HG03571 (cell line): ENCODE results near the gene AQP5.

ENCODE experiments used
- ATAC-seq: cut with Tn5 transposase; IDR thresholded peaks from one replicate; pipeline ENCODE4 v1.9.1; 2021; ENCODE audit not compliant: unreplicated experiment

AQP5 gene

DNA sequence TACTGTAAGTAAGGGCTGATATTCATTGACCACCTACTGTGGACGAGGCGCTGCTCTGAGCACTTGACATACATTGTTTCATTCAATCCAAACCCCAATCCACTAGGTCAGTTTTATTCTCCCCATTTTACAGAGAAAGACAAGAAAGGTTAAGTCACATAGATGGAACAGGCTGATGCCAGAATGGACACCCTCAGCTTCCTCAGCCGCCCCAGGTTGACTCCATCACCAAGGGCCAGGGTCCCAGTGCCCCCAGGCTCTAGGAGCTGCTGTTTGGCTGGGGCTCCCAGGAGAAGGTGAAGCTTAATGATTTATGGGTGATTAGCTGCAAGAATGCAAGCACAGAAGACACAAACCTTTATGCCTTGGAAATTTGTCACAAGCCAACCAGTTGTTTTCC lies 11.8 kb upstream of the AQP5 start:
- no peak for ATAC-seq

DNA sequence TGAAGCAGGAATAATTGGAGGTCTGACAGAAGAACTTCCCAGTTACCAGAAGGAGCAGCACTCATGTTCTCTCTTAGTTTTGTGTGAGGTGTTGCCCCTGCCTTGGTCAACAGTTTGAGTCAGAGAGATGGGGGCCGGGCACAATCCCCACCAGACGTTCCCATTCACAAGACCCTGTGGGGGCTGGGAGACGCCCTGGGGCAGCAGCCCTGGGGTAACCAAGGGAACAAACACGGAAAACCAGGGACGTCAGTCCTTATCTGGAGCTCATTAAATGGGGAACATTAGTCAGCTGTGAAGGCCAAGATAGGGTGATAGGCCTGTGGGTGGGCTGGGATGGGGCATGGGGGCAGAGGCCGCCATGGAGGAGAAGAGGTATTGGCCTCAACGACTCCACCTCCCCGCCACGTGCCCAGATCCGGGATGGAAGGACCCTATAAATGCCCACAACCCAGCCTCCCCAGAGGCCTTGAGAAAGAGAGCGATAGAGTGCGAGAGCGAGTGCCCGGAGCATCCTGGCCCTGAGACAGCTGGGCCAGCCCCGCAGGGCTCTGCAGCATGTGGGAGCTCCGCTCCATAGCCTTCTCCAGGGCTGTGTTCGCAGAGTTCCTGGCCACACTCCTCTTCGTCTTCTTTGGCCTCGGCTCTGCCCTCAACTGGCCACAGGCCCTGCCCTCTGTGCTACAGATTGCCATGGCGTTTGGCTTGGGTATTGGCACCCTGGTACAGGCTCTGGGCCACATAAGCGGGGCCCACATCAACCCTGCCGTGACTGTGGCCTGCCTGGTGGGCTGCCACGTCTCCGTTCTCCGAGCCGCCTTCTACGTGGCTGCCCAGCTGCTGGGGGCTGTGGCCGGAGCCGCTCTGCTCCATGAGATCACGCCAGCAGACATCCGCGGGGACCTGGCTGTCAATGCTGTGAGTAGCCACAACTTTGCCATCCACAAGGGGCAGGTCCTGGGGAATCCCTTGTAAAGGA lies 11.1 kb upstream of the AQP5 start, which contains the start of gene AQP2:
Gene AQP2, plus strand, starts transcription at position 465 of the 979 bp plus-strand sequence. Its CDS starts 94 bp downstream, at position 559.
- ATAC-seq: no peak

DNA sequence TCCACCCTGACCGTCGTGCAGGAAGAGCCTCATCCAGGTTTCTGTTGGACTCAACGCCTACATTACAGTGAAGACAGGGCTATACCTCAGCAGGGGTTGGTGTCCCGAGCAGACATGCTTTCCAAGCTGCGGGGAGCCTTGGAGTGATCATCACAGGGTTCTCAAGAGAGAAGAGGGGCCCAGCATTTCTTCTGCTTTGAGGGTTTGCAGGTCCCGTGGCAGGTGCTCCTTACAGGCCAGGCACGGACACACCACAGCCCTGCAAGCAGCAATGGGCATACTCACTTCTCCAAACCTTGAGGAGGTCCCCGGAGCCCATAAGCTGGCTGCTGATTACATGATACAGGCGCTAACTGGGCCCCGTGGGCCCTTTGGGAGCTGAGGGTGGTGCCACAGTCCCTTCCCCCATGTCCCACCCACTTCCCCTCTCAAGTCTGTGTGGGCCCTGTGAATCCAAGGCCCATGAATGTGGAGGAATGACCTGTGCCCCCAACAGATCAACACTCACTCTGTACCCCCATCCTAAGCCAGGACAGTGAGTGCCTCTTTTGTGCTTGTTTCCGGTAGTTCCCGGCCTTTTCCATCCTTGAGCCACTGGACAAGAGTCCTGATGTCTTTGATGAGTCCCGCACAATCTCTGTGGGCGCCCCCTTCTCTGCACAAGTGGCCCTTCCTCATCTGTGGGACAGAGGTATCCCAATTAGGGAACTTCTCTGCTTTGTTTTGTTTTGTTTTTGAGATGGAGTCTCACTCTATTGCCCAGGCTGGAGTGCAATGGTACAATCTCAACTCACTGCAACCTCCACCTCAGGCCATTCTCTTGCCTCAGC lies 10.0 kb upstream of the AQP5 start:
- no peak for ATAC-seq

DNA sequence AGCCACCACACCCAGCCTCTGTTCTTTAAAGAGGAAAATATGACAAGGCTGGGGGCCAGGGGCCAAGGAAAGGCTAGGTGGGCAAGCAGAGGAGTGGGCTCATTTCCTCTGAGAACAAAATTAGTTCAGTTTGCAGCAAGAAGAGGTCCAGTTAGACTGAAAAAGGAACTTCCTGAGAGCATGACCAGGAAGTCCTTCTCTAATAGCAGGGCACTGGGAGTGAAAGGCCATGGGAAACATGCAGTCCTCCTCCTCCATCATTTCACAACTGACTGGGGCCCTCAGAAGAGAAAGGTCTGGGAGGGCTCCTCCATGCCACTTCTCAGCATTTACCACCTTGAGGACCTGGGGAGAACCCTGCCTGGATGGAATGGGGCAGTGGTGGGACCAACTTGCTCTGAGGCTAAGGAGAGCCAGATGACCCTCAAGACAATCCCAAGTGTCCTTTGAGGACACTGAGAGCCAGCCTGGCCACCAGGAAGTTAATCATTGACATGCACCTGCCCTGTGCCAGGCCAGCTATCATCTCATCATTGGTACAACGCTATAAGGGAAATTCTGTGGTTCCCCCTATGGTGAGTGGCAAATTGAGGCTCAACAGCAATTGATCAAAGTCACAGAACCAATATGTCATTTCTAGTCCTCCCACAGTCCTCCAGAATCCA lies 9.1 kb upstream of the AQP5 start:
- ATAC-seq: no peak

DNA sequence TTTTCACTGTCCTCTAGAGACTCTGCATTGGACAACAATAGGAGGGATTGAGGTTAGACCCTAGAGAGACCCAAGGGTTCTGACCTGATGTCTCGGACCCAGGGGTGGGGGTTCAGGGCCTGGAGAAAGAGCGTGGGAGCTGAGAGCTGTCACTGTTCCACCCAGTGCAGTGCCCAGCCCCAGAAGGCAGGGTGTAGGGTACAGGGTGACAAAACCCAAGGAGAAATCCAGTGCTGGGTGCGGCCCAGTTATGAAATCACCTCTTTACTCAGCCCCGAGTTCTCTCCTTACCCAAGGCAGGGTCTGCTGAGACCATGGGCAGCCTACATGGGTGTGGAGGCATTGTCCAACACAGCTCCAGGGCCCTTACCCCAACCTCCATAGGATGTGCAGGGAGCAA lies 8.5 kb upstream of the AQP5 start:
- ATAC-seq: no peak

DNA sequence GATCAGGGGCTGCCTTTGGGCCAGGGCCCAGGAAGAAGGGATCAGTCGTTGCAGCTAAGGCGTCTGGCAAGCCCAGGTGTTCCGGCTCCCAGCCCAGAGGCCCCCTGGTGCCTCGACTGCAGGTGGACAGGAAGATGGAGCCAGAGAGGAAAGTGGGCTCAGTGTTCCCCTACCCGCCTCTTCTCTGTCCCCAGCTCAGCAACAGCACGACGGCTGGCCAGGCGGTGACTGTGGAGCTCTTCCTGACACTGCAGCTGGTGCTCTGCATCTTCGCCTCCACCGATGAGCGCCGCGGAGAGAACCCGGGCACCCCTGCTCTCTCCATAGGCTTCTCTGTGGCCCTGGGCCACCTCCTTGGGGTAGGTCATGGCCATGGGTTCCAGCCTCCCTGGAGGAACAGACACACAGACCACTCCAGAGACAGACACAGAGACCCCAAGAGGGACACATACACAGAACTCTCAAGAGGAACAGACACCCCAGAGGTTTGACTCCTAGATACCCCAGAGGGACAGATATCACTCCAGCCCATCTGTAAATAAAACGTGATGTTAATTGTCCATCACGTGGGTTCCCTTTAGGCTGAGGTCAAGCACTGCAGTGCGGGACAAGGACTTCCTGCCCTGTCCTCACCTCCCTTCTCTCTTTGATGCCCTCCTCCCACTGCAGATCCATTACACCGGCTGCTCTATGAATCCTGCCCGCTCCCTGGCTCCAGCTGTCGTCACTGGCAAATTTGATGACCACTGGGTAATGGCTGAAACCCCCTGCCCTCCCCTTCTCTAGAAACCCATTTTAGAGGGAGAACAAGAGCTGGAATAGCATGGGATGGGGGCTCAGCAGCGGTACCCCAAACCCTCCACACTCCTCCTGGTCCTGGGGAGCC lies 7.5 kb upstream of the AQP5 start:
- ATAC-seq: no peak

DNA sequence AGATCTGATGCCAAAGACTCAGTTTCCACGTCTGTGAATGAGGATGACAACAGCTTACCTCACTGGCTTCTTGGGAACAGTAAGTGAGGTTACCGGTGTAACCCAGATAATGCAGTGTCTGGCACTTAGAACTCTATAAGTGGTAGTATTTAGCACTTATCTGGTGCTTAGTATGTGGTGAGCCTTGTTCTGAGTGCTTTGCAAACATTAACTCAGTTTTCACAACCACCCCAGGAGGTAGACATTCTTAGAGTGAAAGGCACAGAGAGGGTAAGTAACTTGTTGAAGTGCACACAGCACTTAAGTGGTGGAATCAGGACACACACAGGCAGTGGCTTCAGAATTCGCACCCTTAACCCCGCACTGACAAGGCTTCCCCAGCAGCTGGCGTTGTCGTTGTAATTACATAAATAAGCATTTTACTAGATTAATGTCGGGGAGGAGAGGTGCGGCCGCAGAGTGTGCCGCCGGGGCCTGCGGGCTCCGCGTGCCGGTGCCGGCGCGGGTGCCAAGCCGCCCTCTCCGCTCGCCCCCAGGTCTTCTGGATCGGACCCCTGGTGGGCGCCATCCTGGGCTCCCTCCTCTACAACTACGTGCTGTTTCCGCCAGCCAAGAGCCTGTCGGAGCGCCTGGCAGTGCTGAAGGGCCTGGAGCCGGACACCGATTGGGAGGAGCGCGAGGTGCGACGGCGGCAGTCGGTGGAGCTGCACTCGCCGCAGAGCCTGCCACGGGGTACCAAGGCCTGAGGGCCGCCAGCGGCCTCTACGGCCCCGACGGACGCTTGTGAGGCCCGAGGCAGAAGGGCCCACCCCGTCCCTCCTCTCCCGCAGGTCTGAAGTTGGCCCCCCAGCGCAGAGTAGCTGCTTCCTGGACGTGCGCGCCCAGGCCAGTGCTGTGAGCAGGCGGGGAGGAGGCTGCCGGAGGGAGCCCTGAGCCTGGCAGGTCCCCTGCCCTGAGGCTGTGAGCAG lies 6.5 kb upstream of the AQP5 start:
- ATAC-seq: no peak

DNA sequence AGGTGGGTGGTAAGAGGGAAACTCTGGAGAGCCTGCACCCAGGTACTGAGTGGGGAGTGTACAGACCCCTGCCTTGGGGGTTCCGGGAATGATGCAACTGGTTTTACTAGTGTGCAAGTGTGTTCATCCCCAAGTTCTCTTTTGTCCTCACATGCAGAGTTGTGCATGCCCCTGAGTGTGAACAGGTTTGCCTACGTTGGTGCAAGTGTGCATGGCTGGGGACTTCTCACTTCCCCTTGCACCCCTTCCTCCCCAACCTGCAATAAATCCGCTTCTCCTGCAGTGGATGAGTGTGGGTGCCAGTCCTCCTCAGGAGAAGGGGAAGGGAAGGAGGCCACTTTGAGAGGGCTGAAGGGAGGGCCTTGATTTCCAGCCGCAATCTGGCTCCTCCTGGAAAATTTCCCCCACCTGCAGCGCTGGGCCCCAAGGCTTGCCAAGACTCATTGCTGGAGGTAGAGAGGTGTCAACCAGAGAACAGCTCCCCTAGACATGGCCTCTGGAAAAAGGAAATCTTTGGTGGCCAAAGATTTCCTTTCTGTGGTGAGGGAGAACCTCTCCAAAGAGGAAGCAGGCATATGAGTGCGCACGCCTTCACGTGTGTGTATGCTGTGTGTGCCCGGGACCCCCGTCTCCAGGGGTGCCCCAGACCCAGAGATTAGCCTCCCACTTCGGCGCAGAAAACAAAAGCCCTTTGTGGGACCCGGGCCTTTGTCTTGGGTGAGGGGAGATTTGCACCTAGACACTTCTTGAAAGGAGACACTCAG lies 5.6 kb upstream of the AQP5 start:
- ATAC-seq: no peak

DNA sequence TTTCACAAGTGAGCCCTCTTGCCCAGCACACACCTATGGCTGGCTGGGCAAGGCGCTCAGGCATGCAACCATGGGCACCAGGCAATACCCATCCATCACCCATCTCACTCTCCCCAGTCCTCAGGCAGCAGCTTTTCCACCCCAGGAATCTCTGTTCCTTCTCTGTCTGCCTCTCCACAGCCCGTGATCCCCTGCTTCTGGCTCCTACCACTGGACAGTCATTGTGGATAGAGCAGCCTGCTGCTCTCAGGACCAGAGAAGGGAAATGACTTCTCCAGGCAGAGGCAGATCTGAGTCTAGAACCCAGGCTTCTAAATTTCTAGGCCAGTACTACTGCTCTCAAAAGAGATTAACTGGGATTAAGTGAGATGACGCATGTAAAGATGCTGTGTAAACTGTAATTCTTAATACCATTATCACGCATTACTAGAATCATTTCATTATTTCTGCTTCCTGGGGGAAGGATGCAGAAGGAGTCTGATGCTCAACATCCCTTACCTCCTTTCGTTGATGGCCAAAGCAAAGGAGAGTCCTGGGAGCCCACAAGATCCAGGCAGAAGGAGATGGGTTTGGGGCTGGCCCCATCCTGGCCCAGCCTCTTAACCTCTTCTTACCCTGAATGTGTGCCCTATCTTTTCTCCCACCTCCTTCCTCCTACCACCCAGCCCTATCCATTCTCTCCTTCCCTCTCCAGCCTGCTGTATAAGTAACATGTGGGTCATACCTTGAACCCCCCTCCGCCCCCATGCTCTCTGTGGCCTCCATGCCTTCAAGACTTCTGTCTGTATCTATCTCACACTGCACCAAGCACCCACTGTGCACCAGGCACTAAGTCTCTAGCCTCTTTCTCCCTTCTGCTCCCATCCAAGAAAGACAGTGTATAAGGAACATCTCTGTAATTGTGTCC lies 4.8 kb upstream of the AQP5 start:
- no peak for ATAC-seq

DNA sequence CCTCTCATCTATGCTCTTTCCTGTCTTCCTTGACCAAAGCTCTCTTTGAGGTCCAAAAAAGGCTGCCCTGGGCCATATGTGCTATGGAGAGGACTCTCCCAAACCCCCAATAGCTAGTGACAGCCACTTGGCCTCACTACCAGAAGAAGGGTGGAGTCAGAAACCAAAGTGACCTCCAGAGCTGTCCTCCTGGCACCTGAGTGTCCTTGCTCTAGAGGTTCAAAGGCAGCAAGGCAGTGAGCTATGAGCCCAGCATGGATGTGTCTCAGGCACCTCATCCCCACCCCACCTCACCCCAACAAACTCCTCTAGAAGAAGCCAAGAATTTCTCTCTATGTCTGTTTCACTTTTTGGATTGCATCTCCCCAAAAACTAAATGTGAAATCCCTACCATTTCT lies 4.1 kb upstream of the AQP5 start:
- no peak for ATAC-seq

DNA sequence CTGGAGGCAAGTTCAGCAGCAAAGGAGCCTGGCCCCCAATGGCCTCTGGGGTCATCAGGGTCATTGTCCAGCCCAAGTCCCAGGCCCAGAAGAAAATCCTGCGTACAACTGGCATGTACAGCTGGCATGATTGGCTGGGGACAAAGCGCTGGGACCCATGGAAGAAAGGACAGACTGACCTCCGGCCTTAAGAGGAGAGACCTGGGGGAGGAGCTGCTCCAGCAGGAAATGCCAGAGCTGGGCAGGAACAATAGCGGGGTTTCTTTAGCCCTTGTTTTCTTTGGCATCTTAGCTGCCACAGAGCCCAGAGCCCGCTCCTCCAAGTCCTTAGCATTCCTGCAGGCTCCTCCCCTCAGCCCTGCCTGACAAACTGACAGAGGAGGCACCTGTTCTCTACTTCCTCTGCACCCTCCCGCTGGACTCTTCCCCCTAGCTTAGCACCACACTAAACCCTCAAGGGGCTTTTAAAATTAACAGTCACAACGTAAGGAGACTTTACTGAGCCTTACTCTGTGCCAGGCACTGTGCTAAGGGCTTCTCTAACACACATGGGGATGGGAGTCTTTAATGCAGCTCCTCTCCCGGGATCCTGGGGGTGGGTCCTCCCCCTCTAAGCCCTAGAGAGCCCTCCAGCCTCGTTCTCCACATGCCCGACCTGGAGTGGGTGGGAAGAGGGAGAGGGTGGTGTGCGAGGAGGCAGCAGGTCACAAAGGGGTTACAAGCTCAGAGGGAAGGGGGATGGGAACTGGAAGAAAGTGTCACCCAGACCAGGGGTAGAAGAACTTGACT lies 1.8 kb upstream of the AQP5 start:
- no peak for ATAC-seq

DNA sequence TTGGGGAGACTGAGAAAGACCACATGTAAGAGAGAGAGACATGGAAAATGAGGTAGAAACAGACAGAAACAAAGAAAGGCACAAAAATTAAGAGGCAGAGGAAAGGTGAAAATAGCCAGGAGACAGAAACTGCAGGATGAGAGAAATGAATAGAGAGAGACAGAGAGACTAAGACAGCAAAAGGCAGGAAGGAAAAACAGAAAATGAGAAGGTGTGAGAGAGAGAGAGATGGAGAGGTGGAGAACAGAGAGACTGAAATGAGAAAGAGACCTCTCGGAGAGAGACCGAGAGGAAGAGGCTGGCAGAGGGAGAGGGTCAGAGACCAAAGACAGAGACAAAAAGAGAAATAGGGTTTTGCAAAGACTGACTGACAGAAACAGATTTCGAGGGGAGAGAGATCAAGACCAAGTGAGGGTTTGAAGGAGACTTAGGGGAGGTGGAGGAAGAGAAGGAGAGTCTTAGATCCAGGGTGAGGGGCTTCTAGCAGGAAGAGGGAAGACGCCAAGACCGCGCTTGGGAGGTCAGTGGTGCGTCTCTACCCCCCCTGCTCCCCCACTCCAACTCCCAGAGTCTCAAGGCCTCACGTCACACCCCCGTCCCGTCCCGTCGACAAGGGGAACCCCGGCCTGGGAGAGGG lies 1.1 kb upstream of the AQP5 start:
- no peak for ATAC-seq

DNA sequence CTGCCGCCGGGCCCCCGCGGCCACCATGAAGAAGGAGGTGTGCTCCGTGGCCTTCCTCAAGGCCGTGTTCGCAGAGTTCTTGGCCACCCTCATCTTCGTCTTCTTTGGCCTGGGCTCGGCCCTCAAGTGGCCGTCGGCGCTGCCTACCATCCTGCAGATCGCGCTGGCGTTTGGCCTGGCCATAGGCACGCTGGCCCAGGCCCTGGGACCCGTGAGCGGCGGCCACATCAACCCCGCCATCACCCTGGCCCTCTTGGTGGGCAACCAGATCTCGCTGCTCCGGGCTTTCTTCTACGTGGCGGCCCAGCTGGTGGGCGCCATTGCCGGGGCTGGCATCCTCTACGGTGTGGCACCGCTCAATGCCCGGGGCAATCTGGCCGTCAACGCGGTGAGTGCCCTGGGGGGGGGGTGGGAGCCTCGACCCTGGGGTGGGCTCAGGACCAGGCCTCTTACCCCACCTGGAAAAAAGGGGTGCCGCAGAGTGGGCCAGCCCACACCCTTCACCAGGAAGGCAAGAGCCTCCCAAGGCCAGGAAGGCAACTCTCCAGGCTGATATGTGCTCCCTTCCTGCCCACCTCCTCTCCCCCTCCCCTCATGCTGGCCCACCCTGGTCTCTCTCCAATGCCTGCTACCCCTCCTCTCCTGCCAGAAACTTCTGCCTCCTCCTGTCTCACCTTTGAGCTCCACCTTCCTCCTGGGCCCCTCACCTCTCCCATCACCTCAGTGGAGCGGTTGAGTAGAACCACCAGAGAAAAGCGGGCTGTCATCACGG lies 507 bp downstream of the AQP5 start:
- no peak for ATAC-seq

DNA sequence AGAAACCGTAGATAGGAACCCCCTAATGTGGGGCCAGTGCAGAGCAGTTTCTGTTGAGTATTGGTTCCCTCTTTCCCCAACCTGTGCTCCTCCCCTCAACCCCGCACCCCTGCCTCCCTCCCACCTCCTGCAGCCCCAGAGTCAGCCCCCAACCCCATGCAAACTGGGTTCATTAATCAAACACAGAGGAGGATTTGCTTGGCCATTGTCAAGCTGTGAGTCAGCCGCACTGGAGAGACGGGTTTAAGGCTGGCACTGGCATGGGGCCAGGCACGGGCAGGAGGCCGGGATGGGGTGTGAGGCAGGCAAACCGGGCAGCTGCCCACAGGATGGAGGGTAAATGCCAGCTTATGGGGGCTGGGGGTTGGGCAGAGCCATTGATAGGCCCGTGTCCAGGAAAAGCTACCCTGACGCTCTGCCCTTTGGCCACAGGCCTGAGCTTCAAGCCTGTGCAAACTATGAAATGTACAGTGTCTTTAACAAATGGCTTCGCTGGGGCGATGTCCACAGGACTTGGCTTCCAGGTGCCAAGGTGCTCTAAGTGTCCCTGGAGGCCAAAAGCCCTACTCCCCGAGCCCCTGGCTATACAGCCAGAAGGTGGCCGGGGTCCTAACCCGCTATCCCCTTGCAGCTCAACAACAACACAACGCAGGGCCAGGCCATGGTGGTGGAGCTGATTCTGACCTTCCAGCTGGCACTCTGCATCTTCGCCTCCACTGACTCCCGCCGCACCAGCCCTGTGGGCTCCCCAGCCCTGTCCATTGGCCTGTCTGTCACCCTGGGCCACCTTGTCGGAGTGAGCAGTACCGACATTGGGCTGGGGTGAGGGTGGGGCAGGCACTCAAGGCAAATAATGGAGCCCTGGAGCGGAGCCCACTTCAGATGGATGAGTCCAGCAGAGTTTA lies 1.4 kb downstream of the AQP5 start:
- no peak for ATAC-seq
